HG03103 (cell line): ENCODE results near the gene F12.
A peak's percentile ranks its signal among the peaks of the same experiment; 100 is the strongest.
"Not testable (repeated sequence)": the region's sequence is repeated elsewhere in the genome, so short reads cannot be mapped to it uniquely, and the experiment has no call there.

Experiments used
- ATAC-seq: cut with Tn5 transposase; IDR thresholded peaks from one replicate; pipeline ENCODE4 v1.9.1; 2021; ENCODE audit warnings: low read depth; ENCODE audit not compliant: unreplicated experiment

Gene F12

DNA sequence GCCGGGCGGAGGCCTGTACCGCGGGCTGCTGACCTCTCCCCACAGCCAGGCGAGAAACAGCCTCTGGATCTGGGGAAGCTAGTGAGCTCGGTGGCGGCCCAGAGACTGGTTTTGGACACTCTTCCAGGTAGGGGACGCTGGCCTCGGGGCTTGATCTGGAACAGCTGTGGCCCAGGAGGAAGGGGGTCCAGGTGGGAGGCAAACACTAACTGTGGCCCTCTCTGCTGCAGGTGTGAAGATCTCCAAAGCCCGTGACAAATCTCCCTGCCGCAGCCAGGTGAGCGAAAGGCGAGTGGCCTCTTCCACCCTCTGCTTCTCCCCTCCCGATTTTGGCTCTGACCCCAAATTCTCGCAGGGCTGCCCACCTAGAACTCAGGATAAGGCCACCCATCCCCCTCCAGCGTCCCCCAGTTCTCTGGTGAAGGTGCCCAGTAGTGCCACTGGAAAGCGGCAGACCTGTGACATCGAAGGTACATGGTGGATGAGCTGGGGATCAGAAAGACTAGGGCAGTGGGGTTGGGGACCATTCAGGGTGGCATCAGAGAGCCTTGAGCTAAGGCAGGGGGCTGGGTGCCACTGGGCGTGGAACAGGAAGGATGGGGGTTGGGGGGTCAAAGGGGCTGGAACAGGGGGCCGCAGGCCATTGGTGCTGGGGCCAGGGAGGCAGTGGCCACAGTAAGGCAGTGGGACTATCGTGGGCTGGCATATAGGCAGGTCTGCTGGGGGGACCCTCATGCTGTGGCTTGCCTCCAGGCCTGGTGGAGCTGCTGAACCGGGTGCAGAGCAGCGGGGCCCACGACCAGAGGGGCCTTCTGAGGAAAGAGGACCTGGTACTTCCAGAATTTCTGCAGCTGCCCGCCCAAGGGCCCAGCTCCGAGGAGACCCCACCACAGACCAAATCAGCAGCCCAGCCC is 38.0 kb downstream of the F12 start:
- no peak for ATAC-seq

DNA sequence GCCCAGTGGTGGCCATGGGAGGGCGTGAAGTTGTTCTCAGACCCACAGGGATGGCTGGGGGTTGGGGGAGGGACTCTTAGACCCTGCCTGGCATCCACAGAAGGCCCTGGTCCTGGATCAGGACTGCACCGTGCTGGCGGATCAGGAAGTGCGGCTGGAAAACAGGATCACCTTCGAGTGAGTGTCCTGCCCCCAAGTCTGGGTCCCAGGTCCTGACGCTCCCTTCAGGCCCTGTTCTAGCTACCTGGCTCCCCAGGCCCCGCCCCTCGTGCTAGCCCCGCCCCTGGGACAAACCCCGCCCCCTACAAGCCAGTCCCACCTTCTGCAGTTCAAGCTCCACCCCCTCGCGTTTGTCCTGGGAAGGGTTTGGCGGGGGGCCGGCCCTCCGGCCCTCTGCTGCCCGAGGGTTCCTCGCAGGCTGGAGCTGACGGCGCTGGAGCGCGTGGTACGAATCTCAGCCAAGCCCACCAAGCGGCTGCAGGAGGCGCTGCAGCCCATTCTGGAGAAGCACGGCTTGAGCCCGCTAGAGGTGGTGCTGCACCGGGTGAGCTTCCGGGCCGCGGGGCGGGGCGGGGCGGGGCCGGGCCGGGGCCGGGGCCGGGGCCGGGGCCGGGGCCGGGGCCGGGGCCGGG is 38.8 kb downstream of the F12 start:
- ATAC-seq, result peak; percentile 54

DNA sequence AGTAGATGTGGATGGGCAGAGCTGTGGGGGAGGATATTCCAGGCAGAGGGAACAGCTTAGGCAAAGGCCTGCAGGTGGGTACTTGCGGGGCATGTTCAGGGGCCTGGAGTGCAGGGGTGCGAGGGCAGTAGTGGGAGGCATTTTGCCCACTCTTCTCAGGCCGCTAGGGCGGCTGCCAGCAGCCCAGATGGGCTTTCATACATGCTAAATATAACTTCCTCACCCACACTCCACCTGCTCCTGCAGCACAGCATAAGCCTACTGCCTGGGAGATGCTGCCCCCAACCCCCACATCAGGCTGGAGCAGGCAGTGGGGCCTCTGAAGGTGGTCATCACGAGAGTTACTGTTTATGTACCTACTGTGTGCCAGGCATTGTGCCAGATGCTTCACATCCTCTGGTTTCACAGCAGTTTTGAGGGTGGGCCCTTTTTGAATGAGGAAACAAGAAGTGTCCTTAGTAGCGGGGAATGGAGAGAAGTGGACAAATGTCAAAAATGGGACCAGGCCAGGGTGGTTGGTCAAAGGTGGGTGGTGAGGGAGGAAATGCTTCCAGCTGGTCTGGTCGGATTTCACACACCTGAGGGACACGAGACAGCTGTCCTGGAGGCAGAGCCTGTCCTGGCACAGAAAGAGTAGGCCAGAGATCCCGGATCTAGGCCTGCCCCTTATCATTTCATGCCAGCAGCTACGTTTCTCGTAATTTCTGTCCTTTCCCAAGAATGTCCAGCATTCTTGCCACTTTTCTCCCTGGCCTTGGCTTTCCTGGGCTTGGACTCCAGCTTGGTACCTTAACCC is 39.5 kb downstream of the F12 start:
- no peak for ATAC-seq

DNA sequence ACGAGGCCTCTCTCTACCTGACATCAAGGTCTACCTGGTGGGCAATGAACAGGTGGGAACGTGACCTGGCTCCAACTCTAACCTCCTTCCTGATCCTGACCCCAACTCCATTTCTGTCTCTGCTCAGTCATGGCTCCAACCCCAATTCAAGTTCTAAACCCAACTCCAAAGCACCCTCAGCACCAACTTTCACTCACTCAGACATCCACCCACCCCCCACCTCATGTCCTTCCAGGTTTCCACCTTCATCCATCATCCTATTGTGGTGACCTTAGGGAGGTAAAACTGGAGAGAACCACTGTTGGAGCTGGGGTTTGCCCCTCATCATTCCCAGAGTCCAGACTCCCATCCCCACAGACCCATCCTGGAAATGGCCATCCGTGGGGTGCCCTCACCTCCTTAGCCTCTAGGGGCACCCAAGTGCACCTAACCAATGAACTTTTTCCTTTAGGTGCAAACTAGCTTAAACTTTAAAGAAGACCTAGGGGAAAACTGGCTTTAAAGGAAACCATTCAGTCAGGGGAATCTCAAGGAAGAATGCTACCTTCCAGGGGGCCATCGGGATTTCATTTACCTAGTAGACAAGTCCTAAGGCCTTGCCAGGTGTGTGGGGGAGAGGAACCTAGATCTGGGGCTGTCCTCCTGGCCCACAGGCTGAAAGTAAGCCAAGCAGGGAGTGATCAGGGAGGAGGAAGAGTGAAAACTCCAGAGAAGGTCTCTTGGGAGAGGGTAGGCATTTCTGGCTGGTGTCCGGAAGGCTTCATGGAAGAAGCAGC is 40.3 kb downstream of the F12 start:
- ATAC-seq, result no peak

DNA sequence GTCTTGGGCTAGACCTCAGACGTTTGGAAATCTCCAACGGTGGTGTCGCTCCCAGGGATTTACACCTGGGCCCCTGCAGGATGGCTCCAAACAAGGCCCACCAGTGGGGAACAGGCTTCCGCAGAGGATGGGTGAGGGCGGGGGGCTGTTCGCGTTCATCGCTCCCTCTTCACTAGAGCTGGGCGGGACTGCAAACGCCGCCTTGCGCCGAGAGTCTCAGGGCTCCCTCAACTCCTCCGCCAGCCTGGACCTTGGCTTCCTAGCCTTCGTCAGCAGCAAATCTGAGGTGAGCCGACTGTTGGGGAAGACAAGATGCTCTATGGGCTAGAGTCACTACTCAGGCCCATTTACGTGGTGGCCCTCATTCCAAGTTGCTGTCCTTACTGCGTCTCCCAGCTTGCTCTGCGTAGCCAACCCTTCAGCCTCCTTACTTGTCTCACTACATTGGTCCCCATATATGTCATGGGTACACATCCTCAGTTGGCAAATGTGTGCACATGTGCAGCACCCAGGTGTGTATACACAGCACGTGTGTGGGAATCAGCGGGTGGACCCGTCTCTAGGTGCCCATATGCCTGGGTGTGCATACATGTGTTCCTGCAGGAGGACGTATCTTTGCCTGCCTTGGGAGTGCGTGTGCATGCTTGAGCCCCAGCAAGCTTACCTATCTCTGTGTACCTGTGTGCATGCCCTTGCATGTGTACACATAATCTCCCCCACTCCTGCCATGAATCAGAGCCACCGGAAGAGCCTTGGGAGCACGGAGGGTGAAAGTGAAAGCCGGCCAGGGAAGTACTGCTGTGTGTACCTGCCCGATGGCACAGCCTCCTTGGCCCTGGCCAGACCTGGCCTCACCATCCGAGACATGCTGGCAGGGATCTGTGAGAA is 41.1 kb downstream of the F12 start:
- ATAC-seq, result no peak

DNA sequence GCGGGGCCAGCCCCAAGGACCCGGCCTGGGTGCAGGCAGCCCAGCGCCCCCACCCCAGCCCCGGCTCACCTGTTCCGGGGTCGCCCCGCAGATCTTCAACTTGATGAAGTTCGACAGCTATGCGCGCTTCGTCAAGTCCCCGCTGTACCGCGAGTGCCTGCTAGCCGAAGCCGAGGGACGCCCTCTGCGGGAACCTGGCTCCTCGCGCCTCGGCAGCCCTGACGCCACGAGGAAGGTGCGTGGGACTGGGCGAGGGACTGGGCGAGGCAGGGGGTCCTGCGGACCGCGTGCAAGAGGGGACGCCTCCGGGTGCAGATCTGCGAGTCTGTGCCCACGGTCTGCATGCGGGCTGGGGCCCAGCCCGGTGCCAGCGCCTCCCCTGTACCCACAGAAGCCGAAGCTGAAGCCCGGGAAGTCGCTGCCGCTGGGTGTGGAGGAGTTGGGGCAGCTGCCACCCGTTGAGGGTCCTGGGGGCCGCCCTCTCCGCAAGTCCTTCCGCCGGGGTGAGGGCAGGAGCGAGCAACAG is 42.0 kb downstream of the F12 start:
- no peak for ATAC-seq

DNA sequence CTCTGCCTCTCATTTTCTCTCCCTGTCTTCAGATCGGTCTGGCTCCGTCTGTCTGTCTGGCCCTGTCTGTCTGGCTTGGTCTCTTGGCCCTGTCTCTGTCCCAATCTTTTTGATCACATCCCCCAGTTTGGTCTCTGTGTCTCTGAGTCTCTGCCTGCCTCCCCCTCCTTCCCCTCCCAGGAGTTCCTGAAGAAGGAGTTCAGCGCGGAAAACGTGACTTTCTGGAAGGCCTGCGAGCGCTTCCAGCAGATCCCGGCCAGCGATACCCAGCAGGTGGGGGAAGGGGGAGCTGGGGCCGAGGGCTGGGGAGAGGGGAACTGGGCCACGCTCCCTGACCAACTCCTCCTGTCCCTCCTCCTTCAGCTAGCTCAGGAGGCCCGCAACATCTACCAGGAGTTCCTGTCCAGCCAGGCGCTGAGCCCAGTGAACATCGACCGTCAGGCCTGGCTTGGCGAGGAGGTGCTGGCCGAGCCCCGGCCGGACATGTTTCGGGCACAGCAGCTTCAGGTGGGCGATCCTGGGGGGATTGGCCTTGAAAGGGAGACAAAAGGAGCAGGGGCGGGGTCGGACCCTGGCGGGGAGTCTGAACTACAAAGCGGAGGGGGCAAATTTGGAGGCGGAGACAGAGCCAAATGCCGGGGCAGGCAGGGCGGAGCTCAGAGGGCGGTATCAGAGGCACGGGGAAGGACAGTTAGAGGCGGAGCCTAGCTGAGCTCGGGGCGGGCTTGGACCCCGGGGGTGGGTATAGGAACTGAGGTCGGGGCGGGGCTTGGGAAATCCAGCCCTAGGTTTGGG is 42.6 kb downstream of the F12 start:
- no peak for ATAC-seq

DNA sequence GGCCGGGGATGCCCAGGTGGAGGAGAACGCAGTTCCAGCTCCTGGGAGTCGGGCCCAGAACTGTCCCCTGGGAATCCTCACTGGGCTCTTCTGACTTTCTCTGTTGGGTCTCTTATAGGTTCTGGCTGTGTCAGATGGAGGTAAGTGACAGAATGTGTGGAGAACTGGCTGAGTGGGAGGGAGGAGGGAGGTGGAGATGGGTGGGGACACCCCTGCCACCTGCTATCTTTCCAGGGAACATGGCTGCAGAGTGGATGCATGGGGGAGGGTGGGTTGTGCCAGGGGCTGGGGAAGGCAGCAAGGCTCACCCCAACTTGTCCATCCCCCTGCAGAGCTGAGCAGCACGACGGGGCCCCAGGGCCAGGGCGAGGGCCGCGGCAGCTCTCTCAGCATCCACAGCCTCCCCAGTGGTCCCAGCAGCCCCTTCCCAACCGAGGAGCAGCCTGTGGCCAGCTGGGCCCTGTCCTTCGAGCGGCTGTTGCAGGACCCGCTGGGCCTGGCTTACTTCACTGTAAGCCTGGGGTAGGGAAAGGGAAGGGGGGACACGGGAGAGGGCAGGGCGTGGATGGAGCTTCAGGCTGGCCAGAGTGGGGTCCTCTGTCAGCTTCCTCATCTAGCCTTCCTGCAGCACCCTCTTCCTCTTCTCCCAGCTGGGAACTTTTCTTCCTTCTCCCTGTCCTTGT is 43.4 kb downstream of the F12 start:
- ATAC-seq, result no peak

DNA sequence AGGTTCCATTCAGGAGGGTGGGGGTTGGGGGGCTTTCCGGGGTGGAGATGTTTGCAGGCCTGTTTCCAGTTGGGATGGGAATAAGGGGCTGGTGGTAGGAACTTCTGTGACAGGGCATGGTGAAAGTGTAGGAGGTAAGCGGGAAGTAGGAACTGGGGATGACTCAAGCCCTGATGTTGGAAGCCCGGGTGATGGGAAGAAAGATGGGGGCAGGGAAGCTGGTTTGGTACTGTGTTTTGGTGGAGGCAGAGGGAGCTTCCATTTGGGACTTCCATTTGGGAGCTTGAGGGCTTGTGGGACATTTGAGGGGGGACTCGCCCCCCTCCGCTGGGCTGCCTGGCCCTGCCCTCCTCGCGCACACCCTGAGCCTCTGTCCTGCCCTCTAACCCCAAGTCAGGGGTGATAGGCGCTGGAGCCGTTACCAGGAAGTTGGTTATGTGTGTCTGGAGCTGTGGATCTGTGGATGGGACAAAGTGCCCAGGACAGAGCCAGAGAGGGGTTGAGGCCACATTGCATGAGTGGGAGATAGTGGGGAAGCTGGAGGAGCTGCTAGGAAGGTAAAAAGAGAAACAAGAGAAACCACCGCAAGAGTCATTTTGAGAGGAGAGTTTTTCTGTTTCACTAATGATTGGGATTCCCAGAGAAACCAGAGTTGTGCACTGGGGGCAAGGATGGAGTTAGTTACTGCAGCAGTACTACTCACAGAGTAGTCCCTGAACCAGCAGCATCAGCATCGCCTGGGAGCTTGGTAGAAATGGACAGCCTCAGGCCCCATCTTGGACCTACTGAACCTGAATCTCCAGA is 45.0 kb downstream of the F12 start:
- ATAC-seq, result no peak

DNA sequence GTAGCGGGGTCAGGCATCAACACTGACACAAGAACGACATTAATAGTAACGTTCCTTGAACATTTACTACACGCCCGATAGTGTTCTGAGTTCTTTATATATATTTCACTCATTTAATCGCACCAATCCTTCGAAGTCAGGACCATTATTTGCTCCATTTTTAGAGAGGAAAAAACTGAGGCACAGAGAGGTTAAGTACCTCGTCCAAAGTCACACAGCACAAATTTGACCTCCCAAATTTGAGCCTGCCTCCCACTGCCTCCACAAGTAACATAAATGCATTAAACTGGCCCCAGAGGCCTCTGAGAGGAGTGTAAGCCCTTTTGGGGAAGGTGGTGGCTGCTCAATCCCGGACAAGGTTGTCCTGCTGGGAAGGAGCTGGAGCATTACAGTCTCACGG is 45.8 kb downstream of the F12 start:
- no peak for ATAC-seq

DNA sequence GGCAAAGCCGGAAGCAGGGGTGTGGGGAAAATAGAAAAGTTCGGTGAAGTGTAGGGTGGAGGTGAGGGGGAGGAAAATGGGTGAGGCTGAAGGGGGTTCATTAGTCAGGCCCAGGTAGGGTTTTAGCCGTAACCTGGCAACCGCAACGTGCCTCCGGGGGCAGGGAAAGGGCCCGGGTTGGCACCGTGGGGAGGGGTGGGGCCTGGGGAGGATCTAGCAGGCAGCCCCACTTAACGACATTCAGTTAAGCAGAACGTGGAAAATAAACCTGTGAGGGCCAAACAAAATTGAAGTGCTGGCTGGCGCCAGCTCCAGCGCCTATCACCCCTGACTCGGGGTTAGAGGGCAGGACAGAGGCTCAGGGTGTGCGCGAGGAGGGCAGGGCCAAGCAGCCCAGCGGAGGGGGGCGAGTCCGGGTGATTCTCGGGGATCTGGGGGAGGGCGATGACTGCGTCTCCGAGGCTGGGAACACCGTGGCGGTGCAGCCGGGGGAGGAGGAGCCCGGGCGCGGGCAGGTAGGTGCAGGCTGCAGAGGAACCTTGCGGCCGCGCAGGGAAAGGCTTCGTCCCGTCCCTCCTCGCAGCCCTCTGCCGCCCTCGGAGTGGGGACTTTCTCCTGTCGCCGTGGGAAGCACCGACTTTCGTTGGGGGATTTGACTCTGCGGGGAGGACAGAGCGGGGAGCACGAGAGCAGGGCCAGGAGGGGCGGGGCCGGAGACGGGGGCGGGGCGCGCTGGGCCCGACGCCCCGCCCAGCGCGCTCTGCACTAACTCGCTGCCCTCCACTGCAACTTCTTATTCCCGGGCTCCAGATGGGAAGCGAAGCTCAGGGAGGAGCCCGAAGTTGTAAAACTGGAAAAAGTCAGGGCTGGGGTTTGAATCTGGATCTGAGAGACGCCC is 46.5 kb downstream of the F12 start:
- no peak for ATAC-seq

DNA sequence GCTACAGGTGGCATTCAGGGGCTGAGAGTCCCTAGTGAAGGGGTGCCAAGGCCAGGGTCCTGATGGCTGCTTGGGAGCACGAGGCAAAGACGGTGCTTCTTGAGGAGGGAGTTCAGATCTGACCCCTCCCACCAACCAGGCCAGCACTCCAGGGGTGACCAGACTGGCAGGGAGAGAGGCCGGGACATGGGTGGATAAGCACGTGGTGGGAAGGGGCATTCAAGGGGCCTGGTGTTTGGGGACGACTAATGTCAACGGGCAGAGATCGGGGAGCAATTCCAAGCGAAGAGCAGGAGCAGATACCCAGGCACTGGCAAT is 47.1 kb downstream of the F12 start:
- no peak for ATAC-seq

DNA sequence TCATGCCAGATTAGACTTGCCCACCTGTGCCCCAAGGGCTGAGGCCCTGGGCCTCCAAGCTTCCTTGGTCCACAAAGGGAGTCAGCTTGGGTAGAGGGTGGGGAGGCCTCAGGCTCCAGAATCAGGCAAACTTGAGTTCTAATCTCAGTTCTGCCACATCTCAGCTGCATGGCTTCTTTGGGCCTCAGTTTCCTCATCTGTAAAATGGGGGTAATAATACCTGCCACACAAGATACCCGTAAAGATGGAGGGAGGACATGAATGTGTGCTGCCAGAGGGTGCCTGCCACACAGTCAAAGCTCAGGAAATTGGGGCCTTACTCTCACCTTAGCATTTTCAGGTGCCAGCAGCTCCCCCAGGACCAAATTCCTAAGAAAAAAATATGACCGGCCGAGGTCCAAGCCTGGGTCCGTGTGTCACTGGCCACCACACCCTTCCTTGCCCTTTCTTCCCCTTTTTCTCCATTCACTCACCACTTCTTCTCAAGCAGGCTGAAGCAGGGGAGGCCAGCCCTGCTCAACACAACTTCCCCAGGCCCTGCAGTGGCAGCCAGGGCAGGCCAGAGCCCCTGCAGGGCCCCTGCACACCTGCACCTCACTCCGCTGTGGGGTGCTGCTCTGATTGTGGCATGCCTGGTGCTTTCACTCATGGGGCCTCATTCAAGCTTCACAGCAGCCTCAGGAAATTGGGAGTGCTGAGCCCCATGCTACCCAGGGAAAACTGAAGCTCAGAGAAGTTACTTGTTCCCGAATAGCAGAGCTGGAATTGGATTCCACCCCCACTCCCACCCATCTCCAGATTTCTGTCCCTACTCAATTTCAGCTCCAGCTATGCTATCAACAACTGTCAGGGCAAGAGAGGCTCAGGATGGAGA is 47.7 kb downstream of the F12 start:
- ATAC-seq, result no peak

DNA sequence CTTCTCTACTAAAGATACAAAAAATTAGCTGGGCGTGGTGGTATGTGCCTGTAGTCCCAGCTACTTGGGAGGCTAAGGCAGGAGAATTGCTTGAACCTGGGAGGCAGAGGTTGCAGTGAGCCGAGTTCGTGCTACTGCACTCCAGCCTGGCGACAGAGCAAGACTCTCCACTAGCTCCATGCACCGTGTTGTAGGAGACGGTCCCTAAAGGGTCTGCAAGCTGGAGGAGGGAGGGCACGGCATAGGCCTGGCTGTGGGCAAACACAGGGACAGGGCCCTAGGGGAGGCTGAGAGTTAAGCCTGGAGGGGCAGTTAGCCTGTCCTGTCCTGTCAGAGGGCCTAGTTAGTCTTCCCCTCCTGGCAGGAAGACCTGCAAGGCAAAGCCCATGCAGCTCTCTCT is 48.6 kb downstream of the F12 start:
- not testable (repeated sequence) for ATAC-seq

DNA sequence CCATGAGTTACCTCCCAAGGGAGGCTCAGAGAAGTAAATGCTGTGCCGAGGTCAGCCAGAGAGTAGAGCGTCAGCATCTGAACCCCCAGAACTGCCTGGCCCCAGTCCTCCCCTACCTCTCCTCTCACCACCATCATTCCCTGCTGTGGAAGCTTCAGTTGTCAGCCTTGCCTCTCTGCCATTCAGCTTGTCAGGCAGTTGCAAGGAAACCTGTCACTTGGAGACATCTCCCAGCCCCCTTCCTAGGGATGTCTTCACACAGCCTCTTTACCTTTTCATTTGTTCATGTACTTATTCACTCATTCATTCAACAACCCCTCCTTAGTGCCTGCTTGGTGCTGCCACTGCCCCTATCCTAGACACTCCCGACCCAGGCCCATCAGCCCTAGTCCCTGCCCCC is 49.5 kb downstream of the F12 start:
- ATAC-seq, result no peak
